OCI-LY7 (cell line): Measurements from ENCODE around the gene EHBP1. TPM values are rescaled to one million over a fixed set of nuclear protein-coding genes. Genes with fewer than 3 reads are reported as not detected.

Source experiments
- BruUV-seq: library from RNA; stranded (reverse); fragments of 400-500 nt; replicated peaks from 2 replicates; lab custom pipeline; 2021; lab: Mats Ljungman, UMichigan
- CTCF ChIA-PET: fragments of 300-600 bp; sonication (Branson Sonifier 250); formaldehyde crosslinking; loops from one replicate; lab custom pipeline; 2022; ENCODE audit warnings: antibody characterized with exemption; ENCODE audit not compliant: unreplicated experiment; lab: Charles Lee
- POLR2A ChIA-PET: fragments of 300-600 bp; sonication (Branson Sonifier 250); formaldehyde crosslinking; loops from one replicate; lab custom pipeline; 2022; ENCODE audit warnings: antibody characterized with exemption; lab: Charles Lee
- DNase-seq: peaks from one replicate; pipeline ENCODE4 v3.0.0-alpha.2; 2015; ENCODE audit warnings: low spot score
- H2AFZ ChIP-seq: fragments of 200-600 bp; sonication (generic), shearing (Covaris generic); 2 replicates; pipeline ENCODE4 v1.6.1; 2014; ENCODE audit warnings: mild to moderate bottlenecking, antibody characterized with exemption, low read length, moderate library complexity
- H3K27ac ChIP-seq: fragments of 200-600 bp; sonication (generic); 2 replicates; pipeline ENCODE4 v1.5.1; 2014; ENCODE audit warnings: mixed run types, low read depth, mild to moderate bottlenecking, moderate library complexity, low read length, inconsistent platforms; ENCODE audit not compliant: poor library complexity, severe bottlenecking
- H3K36me3 ChIP-seq: fragments of 200-600 bp; sonication (generic); 2 replicates; pipeline ENCODE4 v1.6.1; 2014; ENCODE audit warnings: mild to moderate bottlenecking, antibody characterized with exemption, low read length, moderate library complexity, mixed read lengths; ENCODE audit not compliant: insufficient read depth
- H3K4me1 ChIP-seq: fragments of 200-600 bp; sonication (generic); 2 replicates; pipeline ENCODE4 v1.5.1; 2014; ENCODE audit warnings: mild to moderate bottlenecking, low read length; ENCODE audit not compliant: insufficient read depth, poor library complexity, severe bottlenecking
- H3K4me2 ChIP-seq: fragments of 200-600 bp; sonication (generic); 2 replicates; pipeline ENCODE4 v1.6.1; 2014; ENCODE audit warnings: mild to moderate bottlenecking, low read length
- H3K4me3 ChIP-seq: fragments of 200-600 bp; sonication (generic); 2 replicates; pipeline ENCODE4 v1.5.1; 2014; ENCODE audit warnings: mild to moderate bottlenecking, low read depth, low read length; ENCODE audit not compliant: poor library complexity, severe bottlenecking
- H3K79me2 ChIP-seq: fragments of 200-600 bp; sonication (generic); 2 replicates; pipeline ENCODE4 v1.6.1; 2016; ENCODE audit warnings: low read depth, mild to moderate bottlenecking, low read length, moderate library complexity, mixed read lengths; ENCODE audit not compliant: insufficient read depth
- H3K9me2 ChIP-seq: fragments of 200-600 bp; sonication (generic); 2 replicates; pipeline ENCODE4 v1.6.1; 2016; ENCODE audit warnings: mild to moderate bottlenecking, low read length, mixed read lengths; ENCODE audit not compliant: insufficient read depth
- H3K9me3 ChIP-seq: fragments of 200-600 bp; sonication (generic); 2 replicates; pipeline ENCODE4 v1.6.1; 2014; ENCODE audit warnings: mild to moderate bottlenecking, mixed run types, low read length, mixed read lengths
- H4K20me1 ChIP-seq: fragments of 200-600 bp; sonication (generic); 2 replicates; pipeline ENCODE4 v1.6.1; 2014; ENCODE audit warnings: mild to moderate bottlenecking, antibody characterized with exemption, low read length, moderate library complexity, mixed read lengths; ENCODE audit not compliant: insufficient read depth
- EZH2phosphoT487 ChIP-seq: fragments of 200-600 bp; sonication (generic); IDR thresholded peaks from 2 replicates; pipeline ENCODE4 v1.6.1; 2018; ENCODE audit warnings: low read depth, borderline replicate concordance, mild to moderate bottlenecking, mixed run types, antibody characterized with exemption, low read length, moderate library complexity, mixed read lengths
- intact Hi-C: fragments of 100-400 bp; cut with micrococcal nuclease; formaldehyde crosslinking; loops from one replicate; pipeline ENCODE4 v1.10.0; 2022; ENCODE audit not compliant: unreplicated experiment
- total RNA-seq, 2 experiments: library from RNA; depleted of rRNA in 1 of 2; stranded (reverse); fragments of >200 nt in 1 of 2; shearing (Covaris generic) in 1 of 2; gene quantifications; 2 replicates each; pipeline ENCODE4 v1.2.3, GENCODE V29; 2014 to 2022
- TF ChIP-seq, protein P1 (sequence below): fragments of 200-600 bp; sonication (generic); conservative IDR thresholded peaks from 2 replicates; pipeline ENCODE4 v1.5.1; 2014; ENCODE audit warnings: mild to moderate bottlenecking, antibody characterized with exemption, low read length, moderate library complexity, mixed read lengths

EHBP1 gene
- total RNA-seq, 2 experiments from 2014 or later, result 26.8 to 34.1 TPM

DNA sequence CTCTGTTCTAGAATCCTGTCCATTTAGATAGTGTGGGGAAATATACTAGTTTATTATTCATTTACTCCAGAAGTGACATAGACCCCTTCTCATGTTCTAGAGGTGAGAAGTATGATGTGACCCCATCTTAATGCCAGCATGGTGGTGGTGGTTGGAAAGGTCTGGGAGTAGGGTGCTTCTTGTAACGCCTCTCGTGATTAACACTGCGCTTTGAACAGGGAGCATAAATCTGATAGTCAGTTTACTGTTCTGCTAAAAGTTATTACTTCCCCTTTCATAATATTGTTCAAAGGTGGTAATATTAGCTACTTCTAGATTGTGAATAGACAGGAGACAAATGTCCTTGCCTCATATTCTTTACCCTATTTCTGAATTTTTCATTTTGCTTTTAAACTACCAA is 35.6 kb downstream of the EHBP1 start:
- Histone ChIP-seq H3K36me3 (no peaks in the 10 kb centered on the region), H2AFZ (no peak overlapping the region), H3K4me2 (no peak overlapping the region), H3K79me2 (peaks cover 4% of the 10 kb centered on the region; the same call in 1 of the 2 replicates), H3K4me3 (no peak overlapping the region), H4K20me1 (peaks cover 4% of the 10 kb centered on the region; the same call in 1 of the 2 replicates), H3K4me1 (no peaks in the 10 kb centered on the region), H3K27ac (no peak overlapping the region), H3K9me2 (no peaks in the 10 kb centered on the region), H3K9me3 (no peaks in the 10 kb centered on the region)
- no peak for TF ChIP-seq EZH2phosphoT487
- TF ChIP-seq, protein P1, sequence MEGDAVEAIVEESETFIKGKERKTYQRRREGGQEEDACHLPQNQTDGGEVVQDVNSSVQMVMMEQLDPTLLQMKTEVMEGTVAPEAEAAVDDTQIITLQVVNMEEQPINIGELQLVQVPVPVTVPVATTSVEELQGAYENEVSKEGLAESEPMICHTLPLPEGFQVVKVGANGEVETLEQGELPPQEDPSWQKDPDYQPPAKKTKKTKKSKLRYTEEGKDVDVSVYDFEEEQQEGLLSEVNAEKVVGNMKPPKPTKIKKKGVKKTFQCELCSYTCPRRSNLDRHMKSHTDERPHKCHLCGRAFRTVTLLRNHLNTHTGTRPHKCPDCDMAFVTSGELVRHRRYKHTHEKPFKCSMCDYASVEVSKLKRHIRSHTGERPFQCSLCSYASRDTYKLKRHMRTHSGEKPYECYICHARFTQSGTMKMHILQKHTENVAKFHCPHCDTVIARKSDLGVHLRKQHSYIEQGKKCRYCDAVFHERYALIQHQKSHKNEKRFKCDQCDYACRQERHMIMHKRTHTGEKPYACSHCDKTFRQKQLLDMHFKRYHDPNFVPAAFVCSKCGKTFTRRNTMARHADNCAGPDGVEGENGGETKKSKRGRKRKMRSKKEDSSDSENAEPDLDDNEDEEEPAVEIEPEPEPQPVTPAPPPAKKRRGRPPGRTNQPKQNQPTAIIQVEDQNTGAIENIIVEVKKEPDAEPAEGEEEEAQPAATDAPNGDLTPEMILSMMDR, result no peak
- DNase-seq, result no peak
- CTCF ChIA-PET, result no interaction called here
- no TSS peak for BruUV-seq
- intact Hi-C loops, result no loop called here
- POLR2A ChIA-PET, result interaction anchor here (0.5 kb wide), 1 partner anchor 17 kb away, joined by 4 read pairs; no protein-coding TSS in a partner anchor

DNA sequence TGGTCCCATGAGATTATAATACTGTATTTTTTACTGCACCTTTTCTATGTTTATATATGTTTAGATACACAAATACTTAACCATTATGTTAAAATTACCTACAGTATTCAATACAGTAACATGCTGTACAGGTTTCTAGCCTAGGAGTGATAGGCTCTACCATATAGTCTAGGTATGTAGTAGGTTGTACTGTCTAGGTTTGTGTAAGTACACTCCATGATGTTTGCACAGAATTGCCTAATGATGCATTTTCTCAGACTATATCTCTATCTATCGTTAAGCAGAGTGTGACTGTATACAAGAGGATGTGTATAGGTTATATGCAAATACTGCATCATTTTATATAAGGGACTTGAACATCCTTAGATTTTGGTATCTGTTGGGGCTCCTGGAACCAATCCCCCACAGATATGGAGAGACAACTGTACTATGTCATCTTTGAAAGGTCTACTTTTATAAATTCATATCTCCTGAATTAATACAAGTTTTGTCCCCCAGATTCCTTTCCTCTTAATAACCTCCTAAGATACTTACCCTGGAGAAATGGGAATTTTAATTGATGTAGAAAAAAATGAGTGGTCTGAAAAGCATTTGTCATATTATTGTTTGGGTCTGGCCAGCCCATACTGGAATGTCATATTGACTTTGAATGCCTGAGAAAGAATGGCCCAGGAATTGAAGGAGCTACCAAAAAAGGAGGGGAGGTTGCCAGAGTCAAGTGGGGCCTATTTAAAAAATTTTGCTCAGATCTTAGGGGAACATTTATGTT is 36.6 kb downstream of the EHBP1 start:
- no TSS peak for BruUV-seq
- H3K4me1 ChIP-seq, result no peaks in the 10 kb centered on the region
- no peak for DNase-seq
- H3K9me2 ChIP-seq, result no peaks in the 10 kb centered on the region
- ChIA-PET CTCF (no interaction called here), POLR2A (no interaction called here)
- H3K4me2 ChIP-seq, result no peak overlapping the region
- peaks cover 4% of the 10 kb centered on the region; the same call in 1 of the 2 replicates for H3K79me2 ChIP-seq
- H3K36me3 ChIP-seq, result no peaks in the 10 kb centered on the region
- no peak overlapping the region for H3K4me3 ChIP-seq
- TF ChIP-seq, protein P1, result no peak
- no peak for TF ChIP-seq EZH2phosphoT487
- no peak overlapping the region for H2AFZ ChIP-seq
- H3K9me3 ChIP-seq, result no peaks in the 10 kb centered on the region
- no peak overlapping the region for H3K27ac ChIP-seq
- intact Hi-C loops, result no loop called here
- H4K20me1 ChIP-seq, result peaks cover 4% of the 10 kb centered on the region; the same call in 1 of the 2 replicates

DNA sequence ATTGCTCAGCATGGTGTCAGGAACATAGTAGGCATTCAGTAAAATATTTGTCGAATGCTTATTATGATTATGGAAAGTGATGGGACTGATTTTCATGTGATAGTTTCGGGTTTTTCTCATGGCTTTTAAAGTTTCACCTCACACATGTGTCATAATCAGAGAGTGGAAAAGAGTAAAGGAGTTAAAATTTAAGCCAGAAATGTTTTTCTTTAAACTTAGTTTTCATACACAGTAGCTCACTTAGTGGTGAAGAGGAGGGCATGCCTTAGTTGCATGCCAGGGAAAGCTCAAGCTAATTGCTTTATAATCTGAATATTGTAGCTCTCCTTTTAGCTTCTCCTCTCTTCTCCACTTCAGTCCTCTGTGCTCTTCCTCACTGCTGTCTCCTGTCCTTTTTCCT is 38.0 kb downstream of the EHBP1 start:
- BruUV-seq, result no TSS peak
- H3K4me3 ChIP-seq, result no peak overlapping the region
- H3K36me3 ChIP-seq, result no peaks in the 10 kb centered on the region
- peaks cover 4% of the 10 kb centered on the region; the same call in 1 of the 2 replicates for H3K79me2 ChIP-seq
- TF ChIP-seq, protein P1, result no peak
- TF ChIP-seq EZH2phosphoT487, result no peak
- H3K4me2 ChIP-seq, result no peak overlapping the region
- no peaks in the 10 kb centered on the region for H3K4me1 ChIP-seq
- H2AFZ ChIP-seq, result no peak overlapping the region
- no peaks in the 10 kb centered on the region for H3K9me2 ChIP-seq
- no peaks in the 10 kb centered on the region for H3K9me3 ChIP-seq
- POLR2A ChIA-PET, result no interaction called here
- no peak for DNase-seq
- H3K27ac ChIP-seq, result no peak overlapping the region
- CTCF ChIA-PET, result no interaction called here
- peaks cover 4% of the 10 kb centered on the region; the same call in 1 of the 2 replicates for H4K20me1 ChIP-seq
- intact Hi-C loops, result no loop called here
